AG04449 (cell line): ENCODE data around the gene TRRAP.

Source experiments
- CTCF ChIA-PET: fragments of 350-600 bp; formaldehyde crosslinking; extraction: SDS; loops from one replicate; lab custom pipeline; 2021; ENCODE audit warnings: antibody characterized with exemption; lab: Yijun Ruan, JAX
- POLR2A ChIA-PET: fragments of 400-600, 350-600 bp; formaldehyde crosslinking; extraction: SDS; loops from one replicate; lab custom pipeline; 2020; ENCODE audit warnings: antibody characterized with exemption, inconsistent platforms; lab: Yijun Ruan, JAX
- DNase-seq: peaks from one replicate; pipeline ENCODE4 v3.0.0-alpha.2; 2010; ENCODE audit warnings: low read depth, low spot score
- H3K4me3 ChIP-seq: 2 replicates; pipeline ENCODE4 v1.5.1; 2011; ENCODE audit warnings: low read depth, mild to moderate bottlenecking, control low read depth, low read length
- CTCF ChIP-seq: IDR thresholded peaks from one replicate; pipeline ENCODE4 v1.5.1; 2011; ENCODE audit warnings: mild to moderate bottlenecking, moderate library complexity, low read length, control low read depth, inconsistent platforms; ENCODE audit not compliant: insufficient read depth; ENCODE audit errors: missing control alignments

The TRRAP gene

GRCh38 chr7:98982686-98983085 lies 104.4 kb downstream of the TRRAP start:
- DNase-seq: no peak
- ChIA-PET CTCF (no interaction called here), POLR2A (no interaction called here)
- TF ChIP-seq CTCF: no peak
- H3K4me3 ChIP-seq: no peak overlapping the region

- ChIA-PET POLR2A (no interaction called here), CTCF (no interaction called here)
- no peak for DNase-seq
- no peak for TF ChIP-seq CTCF
- H3K4me3 ChIP-seq: no peak overlapping the region
Measured at GRCh38 chr7:98984126-98984525, 105.8 kb downstream of the TRRAP start.

GRCh38 chr7:98985406-98985805 lies 107.1 kb downstream of the TRRAP start:
- DNase-seq: no peak
- ChIA-PET CTCF (interaction anchor here (1.8 kb wide), 1 partner anchor 327 kb away, joined by 5 read pairs; no protein-coding TSS in a partner anchor), POLR2A (interaction anchor here (0.6 kb wide), 1 partner anchor 357 kb away, joined by 3 read pairs; no protein-coding TSS in a partner anchor)
- no peak overlapping the region for H3K4me3 ChIP-seq
- TF ChIP-seq CTCF: no peak

GRCh38 chr7:98985945-98986344 lies 107.6 kb downstream of the TRRAP start:
- no peak overlapping the region for H3K4me3 ChIP-seq
- TF ChIP-seq CTCF: no peak
- CTCF ChIA-PET: interaction anchor here (1.8 kb wide), 1 partner anchor 327 kb away, joined by 5 read pairs; no protein-coding TSS in a partner anchor
- POLR2A ChIA-PET: no interaction called here
- DNase-seq: no peak

GRCh38 chr7:98988641-98989040 lies 110.3 kb downstream of the TRRAP start:
- TF ChIP-seq CTCF: no peak
- ChIA-PET POLR2A (no interaction called here), CTCF (interaction anchor here (1.0 to 1.3 kb wide), 3 partner anchors 48 to 341 kb away, joined by 3 to 5 read pairs (median 3); no protein-coding TSS in a partner anchor)
- no peak for DNase-seq
- H3K4me3 ChIP-seq: no peak overlapping the region

GRCh38 chr7:98990356-98990755 lies 112.0 kb downstream of the TRRAP start:
- TF ChIP-seq CTCF: no peak
- CTCF ChIA-PET: no interaction called here
- DNase-seq: no peak
- H3K4me3 ChIP-seq: no peak overlapping the region
- POLR2A ChIA-PET: no interaction called here
